ENCODE data around the gene HLA-DMA. TPM values are rescaled to one million over a fixed set of nuclear protein-coding genes. Genes with fewer than 3 reads are reported as not detected.

HLA-DMA gene
- total and polyA plus RNA-seq, 4 donors, result 6.2 to 15.1 (median 8.9) TPM

- Histone ChIP-seq H3K36me3 (ENCODE audit: control insufficient read depth in 4 of 4, insufficient read depth in 3 of 4, low read depth in 1 of 4, low read length in 3 of 4) (no peaks in the 10 kb centered on the region), H3K27me3 (ENCODE audit: control insufficient read depth in 4 of 4, insufficient read depth in 4 of 4, low read length in 3 of 4) (no peaks in the 10 kb centered on the region), H3K9ac (ENCODE audit: low read depth in 1 of 2, low read length in 2 of 2) (no peak overlapping the region), H3K4me1 (ENCODE audit: control insufficient read depth in 4 of 4, insufficient read depth in 4 of 4, low read length in 3 of 4) (peaks cover 0 to 8% (median 4%) of the 10 kb centered on the region in 4 donors), H3K27ac (ENCODE audit: low read depth in 1 of 2, low read length in 2 of 2) (no peak overlapping the region), H3K9me3 (ENCODE audit: control insufficient read depth in 4 of 4, low read length in 3 of 4) (no peaks in the 10 kb centered on the region), H3K4me3 (ENCODE audit: low read depth in 1 of 3, low read length in 3 of 3) (no peak overlapping the region)
- no peak for DNase-seq (ENCODE audit: low spot score)
- no peak for TF ChIP-seq HNF4A (conservative IDR thresholded peaks at IDR 0.05)
- TF ChIP-seq JUND (IDR thresholded peaks at IDR 0.05), result no peak
- 79% methylated on average over 12 of the region's 12 CpGs for WGBS
Observed at GRCh38 chr6:32936239-32937152, 16.4 kb downstream of the HLA-DMA start.

- TF ChIP-seq RAD21 (IDR thresholded peaks at IDR 0.05) (no peak), TAF1 (conservative IDR thresholded peaks at IDR 0.05) (no peak), CTCF (IDR thresholded peaks at IDR 0.05; ENCODE audit: low read depth, low read length, missing input control) (no peak), HNF4G (IDR thresholded peaks at IDR 0.05) (no peak), MAX (IDR thresholded peaks at IDR 0.05) (no peak), FOXA1 (IDR thresholded peaks at IDR 0.05) (no peak), HNF4A (conservative IDR thresholded peaks at IDR 0.05) (no peak), YY1 (IDR thresholded peaks at IDR 0.05) (no peak), NR2F2 (IDR thresholded peaks at IDR 0.05) (no peak), EGR1 (IDR thresholded peaks at IDR 0.05; ENCODE audit: low read depth in 2 of 2) (no peak), REST (IDR thresholded peaks at IDR 0.05) (no peak), JUND (IDR thresholded peaks at IDR 0.05) (no peak), ATF3 (IDR thresholded peaks at IDR 0.05) (no peak)
- no peak overlapping the region for H3K4me3 ChIP-seq (ENCODE audit: low read depth in 1 of 3, low read length in 3 of 3)
- H3K27ac ChIP-seq (ENCODE audit: low read depth in 1 of 2, low read length in 2 of 2), result no peak overlapping the region
- H3K27me3 ChIP-seq (ENCODE audit: control insufficient read depth in 4 of 4, insufficient read depth in 4 of 4, low read length in 3 of 4), result no peaks in the 10 kb centered on the region
- H3K36me3 ChIP-seq (ENCODE audit: control insufficient read depth in 4 of 4, insufficient read depth in 3 of 4, low read depth in 1 of 4, low read length in 3 of 4), result no peaks in the 10 kb centered on the region
- H3K9ac ChIP-seq (ENCODE audit: low read depth in 1 of 2, low read length in 2 of 2), result no peak overlapping the region
- H3K9me3 ChIP-seq (ENCODE audit: control insufficient read depth in 4 of 4, low read length in 3 of 4), result no peaks in the 10 kb centered on the region
- no peak for DNase-seq (ENCODE audit: low spot score)
- peaks cover 0 to 4% (median 3%) of the 10 kb centered on the region in 4 donors for H3K4me1 ChIP-seq (ENCODE audit: control insufficient read depth in 4 of 4, insufficient read depth in 4 of 4, low read length in 3 of 4)
- 88% methylated on average over 4 of the region's 4 CpGs for WGBS
Observed at GRCh38 chr6:32935551-32936238, 17.2 kb downstream of the HLA-DMA start.

Measured in liver (tissue), 9 donors.